Stomach (tissue), 4 donors: ENCODE data around the gene WIPF2.
"Not testable (repeated sequence)": the region's sequence is repeated elsewhere in the genome, so short reads cannot be mapped to it uniquely, and the experiment has no call there.

Source experiments
- POLR2A ChIP-seq, 4 donors: fragments of 450-650 bp; IDR thresholded peaks; one replicate each; pipeline ENCODE4 v1.6.1; 2016; ENCODE audit warnings: antibody characterized with exemption in 4 of 4, control low read depth in 2 of 4, mild to moderate bottlenecking in 1 of 4, moderate library complexity in 1 of 4
- TF ChIP-seq, protein P1 (sequence below), 7 experiments: fragments of 450-650 bp in 4 of 7; fragments of 200-600 bp in 3 of 7; sonication (generic) in 3 of 7; IDR thresholded peaks; one replicate each; pipeline ENCODE4 v1.5.1; 2016 to 2019; ENCODE audit warnings: antibody characterized with exemption in 7 of 7, control low read depth in 2 of 7, mild to moderate bottlenecking in 1 of 7

GRCh38 chr17:40304552-40304863, 85.4 kb downstream of the WIPF2 start:
- TF ChIP-seq, protein P1, sequence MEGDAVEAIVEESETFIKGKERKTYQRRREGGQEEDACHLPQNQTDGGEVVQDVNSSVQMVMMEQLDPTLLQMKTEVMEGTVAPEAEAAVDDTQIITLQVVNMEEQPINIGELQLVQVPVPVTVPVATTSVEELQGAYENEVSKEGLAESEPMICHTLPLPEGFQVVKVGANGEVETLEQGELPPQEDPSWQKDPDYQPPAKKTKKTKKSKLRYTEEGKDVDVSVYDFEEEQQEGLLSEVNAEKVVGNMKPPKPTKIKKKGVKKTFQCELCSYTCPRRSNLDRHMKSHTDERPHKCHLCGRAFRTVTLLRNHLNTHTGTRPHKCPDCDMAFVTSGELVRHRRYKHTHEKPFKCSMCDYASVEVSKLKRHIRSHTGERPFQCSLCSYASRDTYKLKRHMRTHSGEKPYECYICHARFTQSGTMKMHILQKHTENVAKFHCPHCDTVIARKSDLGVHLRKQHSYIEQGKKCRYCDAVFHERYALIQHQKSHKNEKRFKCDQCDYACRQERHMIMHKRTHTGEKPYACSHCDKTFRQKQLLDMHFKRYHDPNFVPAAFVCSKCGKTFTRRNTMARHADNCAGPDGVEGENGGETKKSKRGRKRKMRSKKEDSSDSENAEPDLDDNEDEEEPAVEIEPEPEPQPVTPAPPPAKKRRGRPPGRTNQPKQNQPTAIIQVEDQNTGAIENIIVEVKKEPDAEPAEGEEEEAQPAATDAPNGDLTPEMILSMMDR (IDR thresholded peaks at IDR 0.05) = not testable (repeated sequence)
- not testable (repeated sequence) for TF ChIP-seq POLR2A (IDR thresholded peaks at IDR 0.05)
